ENCODE measurements around the gene FRMD4A. TPM values are rescaled to one million over a fixed set of nuclear protein-coding genes. Genes with fewer than 3 reads are reported as not detected.
A peak's percentile ranks its signal among the peaks of the same experiment; 100 is the strongest.

FRMD4A gene
- total and polyA plus RNA-seq, 2 experiments from 2014 or later = 5.4 to 10.3 TPM

DNA sequence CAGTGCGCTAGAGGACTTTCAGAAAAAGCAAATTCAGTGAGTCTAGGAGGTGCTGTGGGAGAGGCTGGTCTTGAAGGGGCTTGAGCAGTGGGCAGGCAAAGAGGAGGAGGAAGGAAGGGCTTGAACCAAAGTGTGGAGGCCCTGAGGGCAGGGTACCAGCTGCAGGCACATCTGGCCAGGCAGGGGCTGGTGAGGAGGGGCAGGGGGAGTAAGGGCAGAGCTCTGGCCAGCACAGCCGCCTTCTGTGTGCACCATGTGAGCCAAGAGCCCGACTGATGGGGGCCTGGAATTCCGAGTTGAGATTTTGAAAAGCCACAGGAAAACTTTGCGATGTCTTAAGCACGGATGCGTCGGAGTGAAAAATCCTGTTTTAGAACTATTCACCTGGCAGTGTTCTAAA, 669.5 kb downstream of the FRMD4A start:
- Histone ChIP-seq H3K9me2 (replicated peaks; ENCODE audit: insufficient read depth) (no peaks in the 10 kb centered on the region), H3K36me3 (replicated peaks; ENCODE audit: insufficient read depth, low read depth) (no peaks in the 10 kb centered on the region), H3K27me3 (no peaks in the 10 kb centered on the region), H2AFZ (no peak overlapping the region), H3K4me2 (no peak overlapping the region), H3K4me1 (ENCODE audit: insufficient read depth) (peaks cover 4% of the 10 kb centered on the region), H3K79me2 (no peaks in the 10 kb centered on the region), H4K20me1 (ENCODE audit: insufficient read depth, poor library complexity, severe bottlenecking) (no peaks in the 10 kb centered on the region), H3K27ac (no peak overlapping the region), H3K9me3 (ENCODE audit: low read depth) (no peaks in the 10 kb centered on the region), H3K4me3 (no peak overlapping the region)
- TF ChIP-seq EZH2 (IDR thresholded peaks at IDR 0.05; ENCODE audit: borderline replicate concordance) (no peak), EZH2phosphoT487 (IDR thresholded peaks at IDR 0.05; ENCODE audit: low read depth, severe bottlenecking, unreplicated experiment) (no peak)
- TF ChIP-seq, protein P1, sequence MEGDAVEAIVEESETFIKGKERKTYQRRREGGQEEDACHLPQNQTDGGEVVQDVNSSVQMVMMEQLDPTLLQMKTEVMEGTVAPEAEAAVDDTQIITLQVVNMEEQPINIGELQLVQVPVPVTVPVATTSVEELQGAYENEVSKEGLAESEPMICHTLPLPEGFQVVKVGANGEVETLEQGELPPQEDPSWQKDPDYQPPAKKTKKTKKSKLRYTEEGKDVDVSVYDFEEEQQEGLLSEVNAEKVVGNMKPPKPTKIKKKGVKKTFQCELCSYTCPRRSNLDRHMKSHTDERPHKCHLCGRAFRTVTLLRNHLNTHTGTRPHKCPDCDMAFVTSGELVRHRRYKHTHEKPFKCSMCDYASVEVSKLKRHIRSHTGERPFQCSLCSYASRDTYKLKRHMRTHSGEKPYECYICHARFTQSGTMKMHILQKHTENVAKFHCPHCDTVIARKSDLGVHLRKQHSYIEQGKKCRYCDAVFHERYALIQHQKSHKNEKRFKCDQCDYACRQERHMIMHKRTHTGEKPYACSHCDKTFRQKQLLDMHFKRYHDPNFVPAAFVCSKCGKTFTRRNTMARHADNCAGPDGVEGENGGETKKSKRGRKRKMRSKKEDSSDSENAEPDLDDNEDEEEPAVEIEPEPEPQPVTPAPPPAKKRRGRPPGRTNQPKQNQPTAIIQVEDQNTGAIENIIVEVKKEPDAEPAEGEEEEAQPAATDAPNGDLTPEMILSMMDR (IDR thresholded peaks at IDR 0.05; ENCODE audit: poor library complexity) = no peak
- DNase-seq (ENCODE audit: low spot score) = no peak
- 64% methylated on average over 8 of the region's 8 CpGs for WGBS (ENCODE audit: low lambda C conversion rate, missing lambda C conversion rate)

DNA sequence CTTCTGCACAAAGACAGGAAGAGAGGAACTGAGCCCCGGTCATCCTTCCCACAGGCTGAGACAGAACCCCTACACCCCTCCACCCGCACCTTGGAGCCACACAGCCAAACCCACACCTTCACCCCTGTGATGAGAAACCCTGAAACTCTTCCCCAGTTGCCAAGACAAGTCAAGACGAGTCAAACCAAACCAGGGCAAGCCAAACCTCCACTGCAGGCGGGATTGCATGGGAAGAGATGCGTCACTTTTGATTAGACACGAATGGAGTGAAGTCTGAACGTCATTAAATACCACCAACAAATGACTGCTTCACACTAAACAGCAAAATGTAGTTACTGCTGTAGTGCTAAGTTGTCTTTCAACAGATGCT, 670.2 kb downstream of the FRMD4A start:
- no peaks in the 10 kb centered on the region for H3K36me3 ChIP-seq (replicated peaks; ENCODE audit: insufficient read depth, low read depth)
- H3K9me2 ChIP-seq (replicated peaks; ENCODE audit: insufficient read depth) = no peaks in the 10 kb centered on the region
- no peaks in the 10 kb centered on the region for H3K9me3 ChIP-seq (ENCODE audit: low read depth)
- DNase-seq (ENCODE audit: low spot score) = no peak
- H4K20me1 ChIP-seq (ENCODE audit: insufficient read depth, poor library complexity, severe bottlenecking) = no peaks in the 10 kb centered on the region
- H3K27ac ChIP-seq = no peak overlapping the region
- H3K4me3 ChIP-seq = no peak overlapping the region
- no peaks in the 10 kb centered on the region for H3K79me2 ChIP-seq
- no peak for TF ChIP-seq EZH2phosphoT487 (IDR thresholded peaks at IDR 0.05; ENCODE audit: low read depth, severe bottlenecking, unreplicated experiment)
- no peak for TF ChIP-seq EZH2 (IDR thresholded peaks at IDR 0.05; ENCODE audit: borderline replicate concordance)
- TF ChIP-seq, protein P1 (IDR thresholded peaks at IDR 0.05; ENCODE audit: poor library complexity) = no peak
- WGBS (ENCODE audit: low lambda C conversion rate, missing lambda C conversion rate) = 66% methylated on average over 6 of the region's 7 CpGs
- no peak overlapping the region for H2AFZ ChIP-seq
- H3K4me2 ChIP-seq = no peak overlapping the region
- peaks cover 4% of the 10 kb centered on the region for H3K4me1 ChIP-seq (ENCODE audit: insufficient read depth)
- no peaks in the 10 kb centered on the region for H3K27me3 ChIP-seq

DNA sequence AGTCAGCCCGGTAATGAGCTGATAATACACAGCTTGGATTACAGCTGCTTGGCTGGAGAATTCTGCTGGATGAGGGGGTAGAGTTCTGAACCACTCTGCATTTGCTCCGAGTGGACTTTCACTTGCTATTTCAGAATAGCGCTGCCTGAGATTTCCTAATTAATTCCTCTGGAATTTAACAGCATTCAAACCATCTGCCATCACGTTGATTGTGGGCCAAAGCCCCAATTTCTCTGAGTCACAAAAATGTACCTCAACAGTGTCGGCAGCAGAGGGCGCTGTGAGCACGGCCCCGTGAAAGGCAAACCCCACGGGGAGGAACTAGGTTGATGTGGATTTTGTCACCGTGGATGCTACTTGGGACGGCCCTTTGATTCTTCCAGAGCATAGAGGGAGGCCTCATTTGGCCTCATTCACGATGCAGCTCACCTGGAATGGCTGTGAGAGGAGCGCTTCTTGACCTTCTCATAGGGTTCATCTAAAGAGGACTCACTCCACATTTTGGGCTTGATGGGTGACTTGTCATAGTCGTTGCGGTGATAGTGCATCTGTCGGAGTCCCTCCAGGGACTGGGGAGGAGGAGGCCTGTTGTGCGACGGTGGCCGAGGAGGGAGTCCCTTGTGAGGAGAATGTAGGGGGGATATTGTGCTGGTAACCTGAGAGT, 670.7 kb downstream of the FRMD4A start:
- Histone ChIP-seq H3K36me3 (replicated peaks; ENCODE audit: insufficient read depth, low read depth) (no peaks in the 10 kb centered on the region), H3K9me2 (replicated peaks; ENCODE audit: insufficient read depth) (no peaks in the 10 kb centered on the region), H3K79me2 (no peaks in the 10 kb centered on the region), H4K20me1 (ENCODE audit: insufficient read depth, poor library complexity, severe bottlenecking) (no peaks in the 10 kb centered on the region), H3K4me3 (no peak overlapping the region), H2AFZ (no peak overlapping the region), H3K27me3 (no peaks in the 10 kb centered on the region), H3K9me3 (ENCODE audit: low read depth) (no peaks in the 10 kb centered on the region), H3K4me1 (ENCODE audit: insufficient read depth) (peaks cover 4% of the 10 kb centered on the region), H3K27ac (no peak overlapping the region), H3K4me2 (no peak overlapping the region)
- TF ChIP-seq EZH2phosphoT487 (IDR thresholded peaks at IDR 0.05; ENCODE audit: low read depth, severe bottlenecking, unreplicated experiment) = no peak
- no peak for TF ChIP-seq EZH2 (IDR thresholded peaks at IDR 0.05; ENCODE audit: borderline replicate concordance)
- TF ChIP-seq, protein P1 (IDR thresholded peaks at IDR 0.05; ENCODE audit: poor library complexity) = peak; percentile 95
- WGBS (ENCODE audit: low lambda C conversion rate, missing lambda C conversion rate) = 36% methylated on average over 19 of the region's 19 CpGs
- peak; percentile 61 for DNase-seq (ENCODE audit: low spot score)

Measured in hepatocyte (in vitro differentiated cells).